A673 (cell line): ENCODE data around the gene RIT2. TPM values are rescaled to one million over a fixed set of nuclear protein-coding genes. Genes with fewer than 3 reads are reported as not detected.

Experiments
- BruUV-seq: library from RNA; stranded (reverse); fragments of 400-500 nt; replicated peaks from 2 replicates; lab custom pipeline; 2021; lab: Mats Ljungman, UMichigan
- CTCF ChIA-PET: fragments of 300-600 bp; sonication (Branson Sonifier 250); formaldehyde crosslinking; loops from one replicate; lab custom pipeline; 2022; ENCODE audit warnings: antibody characterized with exemption; lab: Charles Lee
- POLR2A ChIA-PET: fragments of 300-600 bp; sonication (Branson Sonifier 250); formaldehyde crosslinking; loops from one replicate; lab custom pipeline; 2022; ENCODE audit warnings: antibody characterized with exemption; ENCODE audit not compliant: low non-redundant PET; lab: Charles Lee
- DNase-seq: peaks from one replicate; pipeline ENCODE4 v3.0.0-alpha.2; 2015; ENCODE audit warnings: low spot score
- H3K27ac ChIP-seq: fragments of 200-600 bp; sonication (generic); 2 replicates; pipeline ENCODE4 v1.5.1; 2016; ENCODE audit warnings: mixed run types, low read depth, mild to moderate bottlenecking, mixed read lengths, antibody characterized with exemption, low read length; ENCODE audit not compliant: poor library complexity, severe bottlenecking
- H3K27me3 ChIP-seq: fragments of 200-600 bp; sonication (generic); replicated peaks from 2 replicates; pipeline ENCODE4 v1.6.1; 2017; ENCODE audit warnings: mixed run types, low read depth, mild to moderate bottlenecking, mixed read lengths, antibody characterized with exemption, low read length; ENCODE audit not compliant: insufficient read depth, poor library complexity
- H3K36me3 ChIP-seq: fragments of 200-600 bp; sonication (generic); 2 replicates; pipeline ENCODE4 v1.6.1; 2016; ENCODE audit warnings: mixed run types, mild to moderate bottlenecking, mixed read lengths, antibody characterized with exemption, low read length; ENCODE audit not compliant: insufficient read depth, poor library complexity, severe bottlenecking
- H3K4me1 ChIP-seq: fragments of 200-600 bp; sonication (generic); 2 replicates; pipeline ENCODE4 v1.6.1; 2017; ENCODE audit warnings: mixed run types, mild to moderate bottlenecking, mixed read lengths, antibody characterized with exemption, low read length; ENCODE audit not compliant: insufficient read depth, poor library complexity, severe bottlenecking
- H3K4me3 ChIP-seq: fragments of 200-600 bp; sonication (generic); 2 replicates; pipeline ENCODE4 v1.5.1; 2016; ENCODE audit warnings: low read depth, mixed run types, mild to moderate bottlenecking, mixed read lengths, low read length; ENCODE audit not compliant: poor library complexity, severe bottlenecking
- H3K9me3 ChIP-seq: fragments of 200-600 bp; sonication (generic); 2 replicates; pipeline ENCODE4 v1.6.1; 2016; ENCODE audit warnings: mixed run types, low read depth, mild to moderate bottlenecking, mixed read lengths, antibody characterized with exemption, low read length; ENCODE audit not compliant: poor library complexity, severe bottlenecking
- EZH2 ChIP-seq: fragments of 200-600 bp; sonication (generic); IDR thresholded peaks from 2 replicates; pipeline ENCODE4 v1.6.1; 2017; ENCODE audit warnings: borderline replicate concordance, low read depth, mild to moderate bottlenecking, mixed read lengths, antibody characterized with exemption, low read length; ENCODE audit not compliant: poor library complexity, severe bottlenecking
- intact Hi-C: fragments of 100-400 bp; cut with micrococcal nuclease; formaldehyde crosslinking; loops from one replicate; pipeline ENCODE4 v1.10.0; 2022; ENCODE audit not compliant: unreplicated experiment
- total RNA-seq: library from RNA; stranded (reverse); gene quantifications from 2 replicates; pipeline ENCODE4 v1.2.3, GENCODE V29; 2021
- TF ChIP-seq, protein P1 (sequence below): fragments of 300-800, 200-600 bp; sonication (generic); conservative IDR thresholded peaks from 2 replicates; pipeline ENCODE4 v1.5.1; 2017; ENCODE audit warnings: low read depth, mild to moderate bottlenecking, antibody characterized with exemption, low read length, moderate library complexity, mixed read lengths

Gene RIT2
- total RNA-seq, 1 experiment from 2014 or later, result not detected

DNA sequence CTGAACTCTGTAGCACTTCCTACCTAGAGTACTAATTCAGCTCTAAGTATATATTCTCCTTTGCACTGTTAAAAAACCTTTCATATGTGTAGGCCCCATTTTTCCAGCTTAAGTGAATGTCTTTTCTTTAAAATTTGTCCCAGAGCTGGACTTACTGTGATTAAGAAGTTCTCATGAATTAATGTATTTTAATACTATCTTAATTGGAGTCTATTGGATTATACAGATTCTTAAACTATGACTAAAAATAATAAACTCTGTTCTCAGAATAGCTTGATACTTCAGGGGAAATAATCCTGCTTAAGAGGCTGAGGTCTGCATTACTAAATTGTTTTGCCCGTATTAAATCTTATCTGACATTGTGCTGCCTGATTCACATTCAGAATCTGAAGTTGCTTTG, 223.3 kb downstream of the RIT2 start:
- ChIA-PET POLR2A (no interaction called here), CTCF (no interaction called here)
- H3K4me3 ChIP-seq, result no peak overlapping the region
- no TSS peak for BruUV-seq
- H3K27me3 ChIP-seq, result no peaks in the 10 kb centered on the region
- H3K4me1 ChIP-seq, result no peaks in the 10 kb centered on the region
- DNase-seq, result no peak
- no peaks in the 10 kb centered on the region for H3K9me3 ChIP-seq
- H3K27ac ChIP-seq, result no peak overlapping the region
- intact Hi-C loops, result no loop called here
- H3K36me3 ChIP-seq, result no peaks in the 10 kb centered on the region
- TF ChIP-seq, protein P1, sequence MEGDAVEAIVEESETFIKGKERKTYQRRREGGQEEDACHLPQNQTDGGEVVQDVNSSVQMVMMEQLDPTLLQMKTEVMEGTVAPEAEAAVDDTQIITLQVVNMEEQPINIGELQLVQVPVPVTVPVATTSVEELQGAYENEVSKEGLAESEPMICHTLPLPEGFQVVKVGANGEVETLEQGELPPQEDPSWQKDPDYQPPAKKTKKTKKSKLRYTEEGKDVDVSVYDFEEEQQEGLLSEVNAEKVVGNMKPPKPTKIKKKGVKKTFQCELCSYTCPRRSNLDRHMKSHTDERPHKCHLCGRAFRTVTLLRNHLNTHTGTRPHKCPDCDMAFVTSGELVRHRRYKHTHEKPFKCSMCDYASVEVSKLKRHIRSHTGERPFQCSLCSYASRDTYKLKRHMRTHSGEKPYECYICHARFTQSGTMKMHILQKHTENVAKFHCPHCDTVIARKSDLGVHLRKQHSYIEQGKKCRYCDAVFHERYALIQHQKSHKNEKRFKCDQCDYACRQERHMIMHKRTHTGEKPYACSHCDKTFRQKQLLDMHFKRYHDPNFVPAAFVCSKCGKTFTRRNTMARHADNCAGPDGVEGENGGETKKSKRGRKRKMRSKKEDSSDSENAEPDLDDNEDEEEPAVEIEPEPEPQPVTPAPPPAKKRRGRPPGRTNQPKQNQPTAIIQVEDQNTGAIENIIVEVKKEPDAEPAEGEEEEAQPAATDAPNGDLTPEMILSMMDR, result no peak

DNA sequence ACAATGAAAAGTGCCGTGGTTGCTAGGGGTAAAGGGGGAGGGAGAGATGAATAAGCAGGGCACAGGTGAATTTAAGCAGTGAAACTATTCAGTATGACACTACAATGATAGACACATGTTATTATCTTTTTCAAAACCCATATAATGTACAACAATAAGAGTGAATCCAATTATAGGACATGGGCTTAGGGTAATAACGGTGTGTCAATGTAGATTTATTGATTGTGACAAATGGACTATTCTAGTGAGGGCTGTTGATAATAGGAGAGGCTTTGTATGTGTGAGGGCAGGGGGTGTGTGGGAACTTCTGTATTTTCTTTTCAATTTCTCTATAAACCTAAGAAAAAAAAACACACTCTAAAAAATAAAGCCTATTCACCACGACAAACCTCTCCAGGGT, 223.8 kb downstream of the RIT2 start:
- POLR2A ChIA-PET, result no interaction called here
- intact Hi-C loops, result no loop called here
- no TSS peak for BruUV-seq
- H3K36me3 ChIP-seq, result no peaks in the 10 kb centered on the region
- no peak overlapping the region for H3K27ac ChIP-seq
- no peaks in the 10 kb centered on the region for H3K27me3 ChIP-seq
- DNase-seq, result no peak
- no peaks in the 10 kb centered on the region for H3K4me1 ChIP-seq
- CTCF ChIA-PET, result no interaction called here
- TF ChIP-seq EZH2, result no peak
- TF ChIP-seq, protein P1, result no peak
- no peaks in the 10 kb centered on the region for H3K9me3 ChIP-seq
- H3K4me3 ChIP-seq, result no peak overlapping the region

DNA sequence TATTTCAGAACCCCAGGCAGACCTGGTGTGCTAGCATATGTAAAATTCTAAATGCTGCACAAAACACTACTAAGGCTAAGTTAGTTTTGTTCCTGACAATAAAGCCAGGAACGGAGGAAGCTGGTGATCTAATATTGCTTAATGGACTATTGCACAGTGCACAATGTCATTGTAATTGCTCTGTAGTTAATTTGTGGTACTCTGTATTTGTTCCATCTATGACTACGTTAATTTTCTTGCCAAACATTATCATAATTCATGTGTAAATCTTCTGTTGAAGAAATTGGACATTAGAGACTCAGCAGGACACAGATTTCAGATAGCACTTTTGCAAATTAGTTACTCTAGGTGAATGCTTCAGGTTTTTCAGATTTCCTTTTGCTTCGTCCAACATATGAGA, 232.3 kb downstream of the RIT2 start:
- CTCF ChIA-PET, result no interaction called here
- no peak for DNase-seq
- no peak overlapping the region for H3K27ac ChIP-seq
- H3K4me1 ChIP-seq, result no peaks in the 10 kb centered on the region
- BruUV-seq, result no TSS peak
- no peaks in the 10 kb centered on the region for H3K36me3 ChIP-seq
- intact Hi-C loops, result no loop called here
- POLR2A ChIA-PET, result no interaction called here
- no peak overlapping the region for H3K4me3 ChIP-seq
- peaks cover 2% of the 10 kb centered on the region for H3K27me3 ChIP-seq
- no peak for TF ChIP-seq EZH2
- TF ChIP-seq, protein P1, result no peak
- no peaks in the 10 kb centered on the region for H3K9me3 ChIP-seq
